Gastrocnemius medialis (tissue), 4 donors: ENCODE data around the gene NR0B1. TPM values are rescaled to one million over a fixed set of nuclear protein-coding genes. Genes with fewer than 3 reads are reported as not detected.

Experiments used
- ATAC-seq, 2 donors: fragments of 150-250 bp; one replicate each; pipeline ENCODE4 v1.9.1; 2016
- DNase-seq, 2 donors: peaks; one replicate each; pipeline ENCODE4 v3.0.0-alpha.2; 2019
- H3K27ac ChIP-seq, 4 donors: fragments of 200-600 bp; sonication (generic); 1 replicate in 1 of 4; 2 replicates in 3 of 4; pipeline ENCODE4 v1.5.1; 2016 to 2018; ENCODE audit warnings: mild to moderate bottlenecking in 2 of 4, moderate library complexity in 1 of 4
- H3K27me3 ChIP-seq, 3 donors: fragments of 200-600 bp; sonication (generic) in 2 of 3; 1 replicate in 1 of 3; 2 replicates in 2 of 3; pipeline versions ENCODE4 v1.5.1 to v1.6.0; 2016 to 2019; ENCODE audit warnings: mild to moderate bottlenecking in 1 of 3, moderate library complexity in 1 of 3
- H3K36me3 ChIP-seq, 2 donors: fragments of 200-600 bp; sonication (generic) in 1 of 2; one replicate each; pipeline ENCODE4 v1.5.1; 2017 to 2018
- H3K4me1 ChIP-seq, 2 donors: fragments of 200-600 bp; sonication (generic) in 1 of 2; one replicate each; pipeline ENCODE4 v1.5.1; 2016 to 2017; ENCODE audit warnings: mild to moderate bottlenecking in 2 of 2
- H3K4me3 ChIP-seq, 4 donors: fragments of 200-600 bp; sonication (generic) in 3 of 4; 1 replicate in 1 of 4; 2 replicates in 3 of 4; pipeline ENCODE4 v1.5.1; 2016 to 2019; ENCODE audit warnings: mild to moderate bottlenecking in 2 of 4
- H3K9me3 ChIP-seq, 3 donors: fragments of 200-600 bp; sonication (generic) in 2 of 3; 1 replicate in 1 of 3; 2 replicates in 2 of 3; pipeline ENCODE4 v1.5.1; 2016 to 2019
- CTCF ChIP-seq, 5 experiments: fragments of 450-650 bp in 3 of 5; fragments of 200-600 bp in 2 of 5; sonication (generic) in 2 of 5; IDR thresholded peaks in 4 of 5; conservative IDR thresholded peaks in 1 of 5; 1 replicate in 4 of 5; 2 replicates in 1 of 5; pipeline ENCODE4 v1.5.1; 2016 to 2019; ENCODE audit warnings: antibody characterized with exemption in 5 of 5, mild to moderate bottlenecking in 3 of 5, moderate library complexity in 3 of 5
- POLR2A ChIP-seq, 2 donors: fragments of 450-650 bp; IDR thresholded peaks; one replicate each; pipeline ENCODE4 v1.6.1; 2017; ENCODE audit warnings: antibody characterized with exemption in 2 of 2, mild to moderate bottlenecking in 2 of 2, moderate library complexity in 2 of 2
- in situ Hi-C, 4 donors: fragments of 200-750 bp; cut with MboI; loops; one replicate each; pipeline versions ENCODE4 v1.15.0 to v1.8.0; 2017; ENCODE audit warnings: low sequenced_read_pairs in 4 of 4
- intact Hi-C: fragments of 100-400 bp; cut with DNase I; formaldehyde crosslinking; loops from one replicate; pipeline ENCODE4 v1.15.1; 2023; ENCODE audit warnings: low total_unique reads
- total RNA-seq, 4 donors: library from RNA; depleted of rRNA; stranded (reverse); fragments of >200 nt; gene quantifications; one replicate each; pipeline versions ENCODE4 v1.1.0 to v1.2.3, GENCODE V29; 2016

NR0B1 gene
- total RNA-seq, 4 donors from 2014 or later, result not detected

DNA sequence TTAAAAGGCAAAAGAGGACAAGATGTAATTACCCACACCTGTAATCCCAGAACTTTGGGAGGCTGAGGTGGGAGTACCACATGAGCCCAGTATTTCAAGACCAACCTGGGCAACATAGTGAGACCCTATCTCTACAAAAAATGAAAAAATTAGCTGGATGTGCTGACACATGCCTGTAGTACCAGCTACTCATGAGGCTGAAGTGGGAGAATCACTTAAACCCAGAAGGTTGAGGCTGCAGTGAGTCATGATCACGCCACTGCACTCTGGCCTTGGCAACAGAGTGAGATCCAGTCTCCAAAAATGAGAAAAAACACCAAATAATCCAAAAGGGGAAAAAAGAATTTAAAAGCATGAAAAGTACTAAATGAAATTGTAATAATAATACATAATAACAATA lies 30.8 kb downstream of the NR0B1 start:
- intact Hi-C loops (no loop called here), in situ Hi-C loops (loop anchor here in 1 of 4 donors (25.0 kb wide), 1 partner anchor 91 kb away; no protein-coding TSS in a partner anchor)
- Histone ChIP-seq H3K27ac (no peak overlapping the region), H3K27me3 (no peaks in the 10 kb centered on the region), H3K9me3 (no peaks in the 10 kb centered on the region), H3K4me1 (no peaks in the 10 kb centered on the region), H3K36me3 (no peaks in the 10 kb centered on the region), H3K4me3 (no peak overlapping the region)
- DNase-seq, result no peak
- ATAC-seq, result no peak
- TF ChIP-seq CTCF (IDR thresholded peaks at IDR 0.05 in 4 of 5, conservative IDR thresholded peaks at IDR 0.05 in 1 of 5), result no peak
- no peak for TF ChIP-seq POLR2A (IDR thresholded peaks at IDR 0.05)

DNA sequence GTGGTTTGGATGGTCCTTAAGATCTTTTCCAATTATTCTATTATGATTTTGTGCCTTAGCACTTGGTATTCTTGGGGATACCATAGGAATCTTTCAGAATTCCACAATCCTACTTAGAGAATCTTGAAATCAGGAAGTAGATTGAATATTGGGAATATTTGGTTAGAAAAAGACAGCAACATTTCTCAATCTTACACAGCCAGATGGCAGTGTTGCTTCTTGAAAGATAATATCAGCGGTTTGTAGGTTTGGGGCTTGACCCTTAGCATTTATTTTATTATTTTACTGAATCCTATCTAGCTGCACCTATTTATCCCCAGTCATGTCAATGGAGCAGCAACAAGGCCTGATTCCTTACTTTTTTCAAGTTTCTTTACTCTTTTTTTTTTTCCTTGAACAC lies 33.7 kb downstream of the NR0B1 start:
- Histone ChIP-seq H3K9me3 (no peaks in the 10 kb centered on the region), H3K4me3 (no peak overlapping the region), H3K27ac (no peak overlapping the region), H3K27me3 (no peaks in the 10 kb centered on the region), H3K36me3 (no peaks in the 10 kb centered on the region), H3K4me1 (no peaks in the 10 kb centered on the region)
- intact Hi-C loops (no loop called here), in situ Hi-C loops (loop anchor here in 1 of 4 donors (25.0 kb wide), 1 partner anchor 88 kb away; no protein-coding TSS in a partner anchor)
- DNase-seq (no peak), ATAC-seq (no peak)
- TF ChIP-seq CTCF (IDR thresholded peaks at IDR 0.05 in 4 of 5, conservative IDR thresholded peaks at IDR 0.05 in 1 of 5), result no peak
- TF ChIP-seq POLR2A (IDR thresholded peaks at IDR 0.05), result no peak

DNA sequence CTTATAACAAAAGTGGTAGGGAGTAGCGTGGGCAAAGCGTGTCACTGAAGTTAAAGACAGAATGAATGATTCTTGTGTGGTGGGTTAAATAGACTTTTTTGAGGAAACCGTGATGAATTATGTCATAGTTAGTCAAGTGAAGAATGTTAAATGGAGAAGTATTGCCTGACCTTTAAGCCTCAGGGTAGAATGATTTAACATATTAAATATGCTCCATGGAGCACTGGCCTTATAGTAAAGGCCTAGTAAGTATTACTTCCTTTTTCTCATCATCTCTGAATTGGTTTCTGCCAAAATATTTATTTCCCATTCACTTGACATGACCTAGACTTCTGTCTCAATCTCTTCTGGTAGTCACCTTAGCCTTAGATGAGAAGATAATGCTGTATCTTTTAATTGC lies 38.6 kb downstream of the NR0B1 start:
- H3K9me3 ChIP-seq, result no peaks in the 10 kb centered on the region
- no peaks in the 10 kb centered on the region for H3K27me3 ChIP-seq
- no peak overlapping the region for H3K27ac ChIP-seq
- H3K36me3 ChIP-seq, result no peaks in the 10 kb centered on the region
- in situ Hi-C loops (no loop called here), intact Hi-C loops (no loop called here)
- DNase-seq (no peak), ATAC-seq (no peak)
- H3K4me3 ChIP-seq, result no peak overlapping the region
- TF ChIP-seq CTCF (IDR thresholded peaks at IDR 0.05 in 4 of 5, conservative IDR thresholded peaks at IDR 0.05 in 1 of 5), result no peak
- no peak for TF ChIP-seq POLR2A (IDR thresholded peaks at IDR 0.05)
- H3K4me1 ChIP-seq, result no peaks in the 10 kb centered on the region

DNA sequence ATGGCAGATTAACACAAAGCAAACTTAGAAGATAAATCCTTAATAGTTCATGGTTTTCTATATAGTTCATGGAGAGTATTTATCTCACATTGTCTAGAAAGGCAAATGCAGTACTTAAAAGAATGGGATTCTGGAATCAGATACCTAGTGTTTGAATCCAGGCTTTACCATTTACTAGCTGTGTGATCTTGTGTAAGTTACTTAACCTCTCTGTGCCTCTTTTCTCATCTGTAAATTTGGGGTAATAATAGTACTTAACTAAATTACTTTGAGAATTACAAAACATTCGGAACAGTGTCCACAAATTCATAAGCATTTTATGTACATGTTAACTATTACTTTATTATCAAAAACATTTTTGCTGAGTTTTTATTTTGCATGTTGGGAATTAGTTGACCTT lies 46.4 kb downstream of the NR0B1 start:
- ATAC-seq (no peak), DNase-seq (no peak)
- intact Hi-C loops, result no loop called here
- Histone ChIP-seq H3K36me3 (no peaks in the 10 kb centered on the region), H3K27me3 (no peaks in the 10 kb centered on the region), H3K27ac (no peak overlapping the region), H3K9me3 (no peaks in the 10 kb centered on the region), H3K4me1 (no peaks in the 10 kb centered on the region), H3K4me3 (no peak overlapping the region)
- no peak for TF ChIP-seq POLR2A (IDR thresholded peaks at IDR 0.05)
- no peak for TF ChIP-seq CTCF (IDR thresholded peaks at IDR 0.05 in 4 of 5, conservative IDR thresholded peaks at IDR 0.05 in 1 of 5)
- in situ Hi-C loops, result no loop called here

- no peaks in the 10 kb centered on the region for H3K4me1 ChIP-seq
- intact Hi-C loops (no loop called here), in situ Hi-C loops (no loop called here)
- no peaks in the 10 kb centered on the region for H3K36me3 ChIP-seq
- ATAC-seq (no peak), DNase-seq (no peak)
- no peak overlapping the region for H3K27ac ChIP-seq
- no peak overlapping the region for H3K4me3 ChIP-seq
- H3K9me3 ChIP-seq, result no peaks in the 10 kb centered on the region
- H3K27me3 ChIP-seq, result no peaks in the 10 kb centered on the region
- TF ChIP-seq POLR2A (IDR thresholded peaks at IDR 0.05), result no peak
- TF ChIP-seq CTCF (IDR thresholded peaks at IDR 0.05 in 4 of 5, conservative IDR thresholded peaks at IDR 0.05 in 1 of 5), result no peak
Measured at GRCh38 chrX:30261012-30261411, 48.2 kb downstream of the NR0B1 start.
